ENCODE results near the gene AIRE.
"Not testable (repeated sequence)": the region's sequence is repeated elsewhere in the genome, so short reads cannot be mapped to it uniquely, and the experiment has no call there.

AIRE gene

GRCh38 chr21:44338971-44339910 lies 53.6 kb downstream of the AIRE start, which contains the start of gene CFAP410:
Gene CFAP410, minus strand, starts transcription at chr21:44339390. Its CDS starts 196 bp downstream, at chr21:44339194.
- peak; percentile 99 for DNase-seq

DNA sequence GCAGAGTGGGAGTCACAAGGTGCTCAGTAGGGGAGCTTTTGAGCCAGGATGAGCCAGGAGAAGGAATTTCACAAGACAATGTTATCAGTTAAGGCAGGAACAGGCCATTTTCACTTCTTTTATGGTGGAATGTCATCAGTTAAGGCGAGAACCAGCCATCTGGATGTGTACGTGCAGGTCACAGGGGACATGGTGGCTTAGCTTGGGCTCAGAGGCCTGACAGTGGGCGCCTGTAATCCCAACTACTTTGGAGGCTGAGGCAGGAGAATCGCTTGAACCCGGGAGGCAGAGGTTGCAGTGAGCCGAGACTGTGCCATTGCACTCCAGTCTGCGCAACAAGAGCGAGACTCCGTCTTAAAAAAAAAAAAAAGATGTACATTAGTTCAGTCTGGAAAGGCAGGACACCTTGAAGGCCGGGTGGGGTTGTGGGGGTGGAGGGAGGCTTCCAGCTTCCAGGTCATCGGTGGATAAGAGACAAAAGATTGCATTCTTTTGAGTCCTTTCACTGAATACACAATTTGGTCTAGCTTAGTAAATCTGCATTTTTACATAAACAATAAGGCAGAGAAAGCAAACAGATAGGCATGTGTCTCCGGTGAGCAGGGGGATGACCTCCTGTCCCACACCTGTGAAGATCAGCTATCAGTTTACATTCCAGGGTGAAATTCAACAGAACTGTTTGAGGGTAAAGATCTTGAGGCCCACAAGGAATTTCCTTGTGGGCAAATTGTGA lies 56.2 kb downstream of the AIRE start:
- not testable (repeated sequence) for DNase-seq

DNA sequence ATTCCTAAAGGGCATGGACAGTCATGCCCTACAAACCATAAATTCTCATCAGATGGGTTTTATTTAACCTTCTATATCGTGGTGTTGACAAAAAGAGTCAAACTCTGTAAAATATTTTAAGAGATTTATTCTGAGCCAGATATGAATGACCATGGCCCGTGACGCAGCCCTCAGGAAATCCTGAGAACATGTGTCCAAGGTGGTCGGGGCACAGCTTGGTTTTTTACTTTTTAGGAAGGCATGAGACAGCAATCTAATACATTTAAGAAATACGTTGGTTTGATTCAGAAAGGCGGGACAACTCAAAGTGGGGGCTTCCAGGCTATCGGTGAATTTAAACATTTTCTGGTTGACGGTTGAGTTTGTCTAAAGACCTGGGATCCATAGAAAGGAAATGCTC lies 57.3 kb downstream of the AIRE start:
- DNase-seq = not testable (repeated sequence)

DNA sequence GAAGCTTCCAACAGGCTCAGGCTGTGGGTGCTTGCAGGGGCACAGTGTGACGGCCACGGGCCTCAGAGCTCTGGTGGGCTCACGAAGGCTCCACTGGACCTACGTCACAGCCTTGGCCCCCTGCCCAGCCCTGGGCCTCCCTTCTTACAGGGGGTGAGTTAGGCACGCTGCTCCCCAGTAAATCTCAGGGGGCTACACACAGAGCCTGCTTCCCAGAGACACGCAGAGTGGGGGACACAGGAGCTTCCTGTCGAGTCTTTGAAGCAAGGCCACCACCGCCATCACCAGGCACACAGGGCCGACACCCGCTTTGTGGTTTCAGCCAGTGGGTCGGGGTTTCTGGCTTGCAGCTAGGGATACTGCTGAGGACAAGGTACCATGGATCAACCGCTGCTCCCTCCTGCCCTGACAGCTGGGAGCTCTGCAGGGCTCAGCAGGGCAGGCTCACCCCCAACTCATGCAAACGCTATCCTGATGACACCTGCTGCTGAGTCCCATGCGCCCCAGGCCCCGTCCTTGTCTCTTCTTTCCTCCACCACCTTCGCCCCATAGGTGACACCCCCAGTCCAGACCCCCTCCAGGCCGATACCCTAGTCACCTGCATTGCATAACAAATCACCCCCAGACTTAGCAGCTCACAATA lies 59.0 kb downstream of the AIRE start:
- DNase-seq = no peak

- DNase-seq = peak; percentile 23
Measured at GRCh38 chr21:44345495-44345894, 59.8 kb downstream of the AIRE start.

- DNase-seq = no peak
Measured at GRCh38 chr21:44347911-44348451, 62.3 kb downstream of the AIRE start.
